Activated CD8-positive, alpha-beta memory T cell treated with anti-CD3 and anti-CD28 coated beads, Interleukin-2, amount 10 ng/mL, durations not matched to agents 7 days and 5 days (primary cell): ENCODE data around the gene CPNE9. TPM values are rescaled to one million over a fixed set of nuclear protein-coding genes. Genes with fewer than 3 reads are reported as not detected.

Experiments
- ATAC-seq: fragments of 150-1000 bp; cut with Tn5 transposase; one replicate; pipeline ENCODE4 v1.10.0; 2021; ENCODE audit warnings: moderate library complexity
- CTCF ChIA-PET: fragments of 350-600 bp; sonication (Branson Sonifier 250); formaldehyde crosslinking; loops from one replicate; lab custom pipeline; 2021; ENCODE audit warnings: antibody characterized with exemption; lab: Charles Lee
- DNase-seq: peaks from one replicate; pipeline ENCODE4 v3.0.0-alpha.2; 2020
- H3K27ac Mint-ChIP-seq: one replicate; pipeline ENCODE4 v1.8.0; 2021; ENCODE audit warnings: mild to moderate bottlenecking, mixed read lengths
- H3K27me3 Mint-ChIP-seq: one replicate; pipeline ENCODE4 v1.8.0; 2021; ENCODE audit warnings: mixed read lengths
- H3K36me3 Mint-ChIP-seq: one replicate; pipeline ENCODE4 v1.8.0; 2021; ENCODE audit warnings: mild to moderate bottlenecking, mixed read lengths
- H3K4me1 Mint-ChIP-seq: one replicate; pipeline ENCODE4 v1.8.0; 2021; ENCODE audit warnings: mixed read lengths
- H3K4me3 Mint-ChIP-seq: one replicate; pipeline ENCODE4 v1.8.0; 2021; ENCODE audit warnings: mild to moderate bottlenecking, moderate library complexity, mixed read lengths
- H3K9me3 Mint-ChIP-seq: one replicate; pipeline ENCODE4 v1.8.0; 2022; ENCODE audit warnings: low read depth, mixed read lengths
- total RNA-seq, 2 experiments: library from RNA; stranded (reverse); gene quantifications; one replicate each; pipeline ENCODE4 v1.2.3, GENCODE V29; 2021

Gene CPNE9, protein sequence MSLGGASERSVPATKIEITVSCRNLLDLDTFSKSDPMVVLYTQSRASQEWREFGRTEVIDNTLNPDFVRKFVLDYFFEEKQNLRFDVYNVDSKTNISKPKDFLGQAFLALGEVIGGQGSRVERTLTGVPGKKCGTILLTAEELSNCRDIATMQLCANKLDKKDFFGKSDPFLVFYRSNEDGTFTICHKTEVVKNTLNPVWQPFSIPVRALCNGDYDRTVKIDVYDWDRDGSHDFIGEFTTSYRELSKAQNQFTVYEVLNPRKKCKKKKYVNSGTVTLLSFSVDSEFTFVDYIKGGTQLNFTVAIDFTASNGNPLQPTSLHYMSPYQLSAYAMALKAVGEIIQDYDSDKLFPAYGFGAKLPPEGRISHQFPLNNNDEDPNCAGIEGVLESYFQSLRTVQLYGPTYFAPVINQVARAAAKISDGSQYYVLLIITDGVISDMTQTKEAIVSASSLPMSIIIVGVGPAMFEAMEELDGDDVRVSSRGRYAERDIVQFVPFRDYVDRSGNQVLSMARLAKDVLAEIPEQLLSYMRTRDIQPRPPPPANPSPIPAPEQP
- total RNA-seq = not detected

DNA sequence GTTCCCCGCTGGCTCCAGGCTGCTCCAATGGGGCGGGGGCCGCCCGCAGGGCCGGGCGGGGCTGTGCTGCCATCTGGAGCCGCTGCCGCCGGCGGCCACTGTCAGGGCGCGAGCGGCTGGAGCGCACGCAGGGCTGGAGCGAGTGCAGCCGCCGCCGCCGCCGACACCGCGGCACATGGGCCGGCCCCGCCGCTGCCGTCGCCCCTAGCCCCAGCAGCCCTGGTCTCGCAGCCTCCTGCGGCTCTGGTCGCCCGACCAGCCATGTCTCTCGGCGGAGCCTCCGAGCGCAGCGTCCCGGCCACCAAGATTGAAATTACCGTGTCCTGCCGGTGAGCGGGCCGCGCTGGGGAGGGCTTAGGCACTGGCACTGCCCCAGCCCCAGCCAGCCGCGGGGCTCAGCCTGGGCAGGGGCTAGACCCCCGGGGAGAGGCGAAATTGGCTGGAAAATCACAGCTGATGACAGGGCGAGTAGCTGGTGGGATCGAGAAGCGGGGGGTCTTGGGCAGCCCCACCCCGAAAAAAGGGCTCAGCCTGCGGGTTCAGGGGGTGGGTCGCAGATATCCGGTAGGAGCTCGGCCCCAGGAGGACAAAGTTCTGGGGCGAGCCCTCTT lies at the start of gene CPNE9:
CPNE9 (plus strand) TSS at position 98 of the 611 bp plus-strand sequence; CDS start at position 262, 164 bp downstream.
- H3K27me3 Mint-ChIP-seq = peaks cover 38% of the 10 kb centered on the region
- ATAC-seq (no peak), DNase-seq (no peak)
- no peak within 1 kb of the TSS for H3K27ac Mint-ChIP-seq
- peaks cover 12% of the 10 kb centered on the region for H3K36me3 Mint-ChIP-seq
- CTCF ChIA-PET = no interaction called here
- no peaks in the 10 kb centered on the region for H3K9me3 Mint-ChIP-seq
- peaks cover 3% of the 10 kb centered on the region for H3K4me1 Mint-ChIP-seq
- no peak within 1 kb of the TSS for H3K4me3 Mint-ChIP-seq

DNA sequence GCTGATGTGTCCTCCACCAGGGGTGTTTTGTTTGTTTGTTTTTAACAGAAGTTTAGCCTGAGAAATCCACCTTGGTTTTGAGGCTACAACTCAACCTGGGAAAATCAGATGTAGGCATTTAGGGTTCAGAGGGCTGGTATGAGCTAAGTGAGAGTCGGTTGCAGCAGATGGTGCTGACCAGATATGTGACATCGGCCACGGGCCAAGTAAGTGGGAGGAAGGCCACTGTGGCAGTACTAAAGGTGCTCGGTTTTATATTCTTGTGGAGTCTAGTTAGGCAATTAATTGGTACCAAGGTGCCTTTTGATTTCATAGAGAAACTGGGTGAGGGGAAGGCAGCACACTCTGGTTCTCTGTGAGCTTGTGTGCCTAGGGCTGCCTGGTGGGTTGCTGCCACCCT lies 43.8 kb upstream of the CPNE9 start:
- CTCF ChIA-PET = interaction anchor here (1.2 kb wide), 1 partner anchor 9 kb away, joined by 3 read pairs; no protein-coding TSS in a partner anchor
- Mint-ChIP-seq H3K9me3 (no peaks in the 10 kb centered on the region), H3K36me3 (peaks cover 47% of the 10 kb centered on the region), H3K27ac (no peak overlapping the region), H3K4me3 (no peak overlapping the region), H3K27me3 (no peaks in the 10 kb centered on the region), H3K4me1 (peaks cover 5% of the 10 kb centered on the region)
- DNase-seq (no peak), ATAC-seq (no peak)

- no peaks in the 10 kb centered on the region for H3K27me3 Mint-ChIP-seq
- CTCF ChIA-PET = no interaction called here
- peaks cover 5% of the 10 kb centered on the region for H3K4me1 Mint-ChIP-seq
- no peak overlapping the region for H3K27ac Mint-ChIP-seq
- peaks cover 45% of the 10 kb centered on the region for H3K36me3 Mint-ChIP-seq
- DNase-seq (no peak), ATAC-seq (no peak)
- H3K9me3 Mint-ChIP-seq = no peaks in the 10 kb centered on the region
- H3K4me3 Mint-ChIP-seq = no peak overlapping the region
Observed at GRCh38 chr3:9660972-9661371, 42.7 kb upstream of the CPNE9 start.

DNA sequence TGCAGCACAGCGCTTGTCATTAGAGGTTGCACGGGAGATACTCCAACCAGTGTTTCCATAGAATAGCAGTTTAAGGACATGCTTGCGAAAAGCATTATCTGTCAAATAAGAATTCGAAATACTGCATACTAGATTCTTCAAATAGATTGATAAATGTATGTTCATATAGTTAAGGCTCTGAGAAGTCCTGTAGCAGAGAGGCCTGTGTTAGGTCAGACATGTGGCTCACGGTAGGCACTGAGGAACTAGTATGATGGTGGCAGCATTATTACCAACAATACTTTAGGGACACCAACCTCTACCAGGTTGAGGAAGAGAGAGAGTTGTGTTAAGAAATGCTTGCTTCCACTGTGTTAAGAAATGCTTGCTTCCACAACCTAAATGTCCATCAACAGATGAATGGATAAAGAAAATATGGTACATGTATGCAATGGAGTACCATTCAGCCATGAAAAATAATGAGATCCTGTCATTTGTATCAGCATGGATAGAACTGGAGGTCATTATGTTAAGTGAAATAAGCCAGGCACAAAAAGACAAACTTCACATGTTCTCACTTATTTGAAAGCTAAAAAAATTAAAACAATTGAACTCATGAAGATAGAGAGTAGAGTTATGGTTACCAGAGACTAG lies 39.4 kb upstream of the CPNE9 start:
- Mint-ChIP-seq H3K9me3 (no peaks in the 10 kb centered on the region), H3K36me3 (peaks cover 28% of the 10 kb centered on the region), H3K4me1 (no peaks in the 10 kb centered on the region)

GRCh38 chr3:9666704-9667445 lies 36.8 kb upstream of the CPNE9 start:
- CTCF ChIA-PET = no interaction called here
- no peak overlapping the region for H3K27ac Mint-ChIP-seq
- H3K4me1 Mint-ChIP-seq = no peaks in the 10 kb centered on the region
- peaks cover 23% of the 10 kb centered on the region for H3K36me3 Mint-ChIP-seq
- H3K9me3 Mint-ChIP-seq = no peaks in the 10 kb centered on the region
- no peak overlapping the region for H3K4me3 Mint-ChIP-seq
- DNase-seq (no peak), ATAC-seq (no peak)
- H3K27me3 Mint-ChIP-seq = no peaks in the 10 kb centered on the region

More for the DNA sequence above, 39.4 kb upstream of the CPNE9 start:
- CTCF ChIA-PET = no interaction called here
- Mint-ChIP-seq H3K27me3 (no peaks in the 10 kb centered on the region), H3K27ac (no peak overlapping the region), H3K4me3 (no peak overlapping the region)
- DNase-seq (no peak), ATAC-seq (no peak)

DNA sequence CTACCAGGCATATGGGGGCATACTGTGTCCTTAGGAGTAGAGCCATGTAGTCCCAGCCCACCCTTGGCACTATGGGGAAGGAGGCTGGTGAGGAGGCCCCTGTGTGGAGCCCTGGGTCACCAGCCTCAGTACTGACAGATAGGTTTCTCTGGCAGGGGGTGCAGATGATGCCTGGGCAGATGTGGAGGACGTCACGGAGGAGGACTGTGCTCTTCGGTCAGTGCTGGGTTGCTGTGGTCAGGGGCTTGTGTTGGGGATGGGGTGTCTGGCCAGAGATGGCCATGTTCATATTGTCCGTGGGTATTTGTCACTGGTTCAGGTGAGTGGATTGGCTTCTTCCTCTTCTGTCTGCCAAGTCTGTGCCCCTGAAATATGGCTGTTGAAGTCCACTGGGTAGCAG lies 34.4 kb upstream of the CPNE9 start:
- Mint-ChIP-seq H3K4me1 (no peaks in the 10 kb centered on the region), H3K27me3 (no peaks in the 10 kb centered on the region), H3K27ac (no peak overlapping the region), H3K4me3 (no peak overlapping the region), H3K9me3 (no peaks in the 10 kb centered on the region), H3K36me3 (peaks cover 23% of the 10 kb centered on the region)
- ATAC-seq (no peak), DNase-seq (no peak)
- CTCF ChIA-PET = interaction anchor here (1.0 to 2.5 kb wide), 2 partner anchors 10 to 58 kb away, joined by 3 to 11 read pairs; no protein-coding TSS in a partner anchor

DNA sequence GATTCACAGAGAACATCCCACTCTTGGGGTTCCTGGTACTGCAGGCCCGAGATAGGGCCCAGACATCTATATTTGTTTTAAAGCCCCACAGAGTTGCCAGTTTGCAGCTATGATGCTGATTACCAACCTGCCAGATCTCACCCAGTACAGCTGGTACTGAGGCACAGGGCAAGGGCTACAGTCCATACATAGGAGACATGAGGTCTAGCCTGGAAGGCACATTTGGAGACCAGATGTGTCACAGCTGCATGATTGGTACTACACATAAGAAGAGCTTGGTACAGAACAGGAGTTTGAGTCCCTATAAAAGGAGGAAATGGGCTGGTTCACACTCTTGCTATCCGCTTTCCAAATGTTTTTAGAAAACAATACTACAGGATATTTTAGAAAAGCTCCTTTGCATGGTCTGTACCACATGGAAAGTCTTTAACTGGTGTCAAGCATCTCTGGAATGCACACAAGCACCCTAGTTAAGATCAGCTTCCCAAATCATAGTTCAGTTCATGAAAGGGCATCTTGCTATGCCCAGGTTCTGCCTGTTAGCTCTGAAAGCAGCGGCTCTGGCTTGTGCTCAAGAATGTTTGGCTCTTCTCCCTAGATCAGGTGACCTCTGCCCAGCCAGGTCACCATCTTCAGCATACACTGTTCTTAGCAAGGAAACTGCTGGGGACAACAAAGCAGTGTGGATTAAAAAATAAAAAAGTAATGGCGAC lies 33.8 kb upstream of the CPNE9 start:
- H3K27ac Mint-ChIP-seq = no peak overlapping the region
- H3K4me1 Mint-ChIP-seq = no peaks in the 10 kb centered on the region
- no peaks in the 10 kb centered on the region for H3K9me3 Mint-ChIP-seq
- peaks cover 19% of the 10 kb centered on the region for H3K36me3 Mint-ChIP-seq
- no peak overlapping the region for H3K4me3 Mint-ChIP-seq
- no peak for DNase-seq
- no peak for ATAC-seq
- H3K27me3 Mint-ChIP-seq = no peaks in the 10 kb centered on the region
- CTCF ChIA-PET = interaction anchor here (2.5 kb wide), 1 partner anchor 57 kb away, joined by 11 read pairs; no protein-coding TSS in a partner anchor

- H3K9me3 Mint-ChIP-seq = no peaks in the 10 kb centered on the region
- H3K27ac Mint-ChIP-seq = no peak overlapping the region
- H3K27me3 Mint-ChIP-seq = no peaks in the 10 kb centered on the region
- no peaks in the 10 kb centered on the region for H3K4me1 Mint-ChIP-seq
- ATAC-seq (no peak), DNase-seq (no peak)
- H3K4me3 Mint-ChIP-seq = no peak overlapping the region
- CTCF ChIA-PET = no interaction called here
- H3K36me3 Mint-ChIP-seq = peaks cover 18% of the 10 kb centered on the region
Observed at GRCh38 chr3:9673082-9673481, 30.6 kb upstream of the CPNE9 start.

DNA sequence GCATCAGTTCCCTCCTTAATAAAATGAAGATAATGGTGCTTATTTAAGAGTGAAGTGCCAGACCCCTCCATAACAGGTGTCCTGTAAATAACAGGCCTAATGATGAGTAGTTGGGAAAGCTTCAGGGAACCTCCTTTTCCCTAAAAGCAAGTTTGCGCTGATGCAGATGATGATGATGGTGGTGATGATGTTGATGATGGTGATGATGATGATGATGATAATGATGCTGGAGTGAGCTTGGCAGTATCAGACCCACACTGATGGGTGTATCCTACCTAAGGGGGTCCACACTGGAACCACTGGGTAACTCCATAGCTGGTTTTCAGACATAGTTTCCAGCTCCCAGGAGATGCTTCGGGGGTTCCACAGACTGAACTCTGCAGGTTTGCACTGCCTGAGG lies 29.9 kb upstream of the CPNE9 start:
- peaks cover 20% of the 10 kb centered on the region for H3K36me3 Mint-ChIP-seq
- no peaks in the 10 kb centered on the region for H3K4me1 Mint-ChIP-seq
- CTCF ChIA-PET = no interaction called here
- no peak overlapping the region for H3K4me3 Mint-ChIP-seq
- ATAC-seq (no peak), DNase-seq (no peak)
- no peaks in the 10 kb centered on the region for H3K27me3 Mint-ChIP-seq
- H3K27ac Mint-ChIP-seq = no peak overlapping the region
- no peaks in the 10 kb centered on the region for H3K9me3 Mint-ChIP-seq

GRCh38 chr3:9675736-9676290 lies 27.8 kb upstream of the CPNE9 start:
- Mint-ChIP-seq H3K27ac (no peak overlapping the region), H3K9me3 (no peaks in the 10 kb centered on the region), H3K36me3 (peaks cover 18% of the 10 kb centered on the region), H3K4me3 (no peak overlapping the region), H3K27me3 (no peaks in the 10 kb centered on the region), H3K4me1 (no peaks in the 10 kb centered on the region)
- no peak for DNase-seq
- no peak for ATAC-seq
- CTCF ChIA-PET = no interaction called here

DNA sequence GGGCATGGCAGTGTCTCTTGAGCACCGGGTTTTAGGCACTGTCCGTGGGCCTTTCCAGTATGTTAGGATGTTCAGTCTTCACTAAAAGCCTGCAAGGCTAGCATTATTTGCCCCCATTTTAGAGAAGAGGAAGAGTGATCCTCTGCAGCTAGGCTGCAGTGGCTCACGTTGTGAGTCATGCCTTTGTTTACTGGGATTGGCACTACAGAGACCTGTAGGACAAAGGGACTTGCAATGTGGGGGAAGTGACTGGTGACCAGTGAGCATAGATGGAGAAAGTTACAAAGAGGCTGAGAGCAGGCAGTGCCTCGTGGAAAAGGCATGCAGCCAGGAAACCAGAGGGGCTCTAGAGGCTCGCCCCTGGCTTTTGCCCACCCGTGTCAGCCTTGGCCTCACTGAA lies 26.8 kb upstream of the CPNE9 start:
- Mint-ChIP-seq H3K36me3 (peaks cover 19% of the 10 kb centered on the region), H3K4me1 (no peaks in the 10 kb centered on the region), H3K9me3 (no peaks in the 10 kb centered on the region), H3K4me3 (no peak overlapping the region), H3K27ac (no peak overlapping the region), H3K27me3 (no peaks in the 10 kb centered on the region)
- CTCF ChIA-PET = no interaction called here
- ATAC-seq (no peak), DNase-seq (no peak)

GRCh38 chr3:9678493-9678892 lies 25.1 kb upstream of the CPNE9 start:
- Mint-ChIP-seq H3K27me3 (no peaks in the 10 kb centered on the region), H3K27ac (no peak overlapping the region), H3K36me3 (peaks cover 12% of the 10 kb centered on the region), H3K4me1 (no peaks in the 10 kb centered on the region), H3K9me3 (no peaks in the 10 kb centered on the region), H3K4me3 (no peak overlapping the region)
- ATAC-seq = no peak
- CTCF ChIA-PET = no interaction called here
- no peak for DNase-seq
